GM21447 (cell line): ENCODE measurements around the gene SCUBE1.

ENCODE experiments used
- ATAC-seq: cut with Tn5 transposase; IDR thresholded peaks from one replicate; pipeline ENCODE4 v1.9.1; 2021; ENCODE audit not compliant: unreplicated experiment

SCUBE1 gene

DNA sequence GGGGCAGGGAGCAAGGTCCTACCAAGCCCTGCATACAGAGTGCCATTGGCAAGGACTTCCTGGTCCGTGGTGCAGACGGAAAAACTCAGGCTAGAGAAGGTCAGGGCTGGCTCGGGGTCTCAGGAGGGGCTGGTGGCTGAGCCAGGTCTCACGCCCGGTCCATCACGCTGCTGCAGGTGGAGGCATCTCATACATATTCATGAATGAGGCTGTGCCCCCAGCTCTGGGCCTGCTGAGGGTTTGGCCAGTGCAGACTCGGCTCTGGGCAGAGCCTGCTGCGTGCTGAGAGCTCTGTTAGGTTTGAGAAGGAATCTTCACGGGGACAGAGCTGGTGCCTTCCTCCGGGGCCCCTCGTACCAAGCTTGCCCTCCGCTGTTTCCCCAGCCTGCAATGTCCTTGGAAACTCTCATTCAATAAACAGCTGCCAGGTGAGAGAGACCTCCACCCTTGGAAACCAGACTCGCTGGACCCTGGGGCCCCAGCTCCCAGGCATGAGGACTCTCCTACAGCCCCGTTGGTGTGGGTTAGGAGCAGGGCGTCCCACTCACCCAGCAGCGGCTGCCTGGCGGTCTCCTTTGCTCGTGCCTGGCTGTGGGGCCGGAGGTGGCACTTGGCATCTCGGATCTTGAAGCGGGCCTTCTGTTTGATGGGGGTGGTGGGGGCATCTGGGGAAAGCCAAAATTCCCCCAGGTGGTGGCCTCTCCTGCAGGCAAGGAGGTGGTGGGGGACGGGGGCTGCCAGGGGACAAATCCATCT is 122.4 kb downstream of the SCUBE1 start:
- no peak for ATAC-seq

DNA sequence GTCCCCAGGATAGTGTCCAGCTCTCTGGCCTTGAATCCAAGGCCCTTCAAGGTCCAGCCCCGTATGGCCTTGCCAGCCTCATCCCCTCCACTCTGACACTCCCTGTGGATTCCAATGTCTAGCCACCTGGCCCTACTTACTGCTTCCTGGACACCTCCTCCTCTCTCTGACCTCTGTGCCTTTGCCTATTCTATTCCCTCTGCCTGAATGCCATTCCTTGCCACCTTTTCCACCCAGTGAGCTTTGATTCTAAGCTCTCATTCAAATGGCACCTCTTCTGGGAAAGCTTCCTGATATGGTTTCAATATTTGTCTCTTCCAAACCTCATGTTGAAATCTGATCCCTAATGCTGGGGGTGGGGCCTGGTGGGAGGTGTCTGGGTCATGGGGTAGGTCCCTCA is 124.4 kb downstream of the SCUBE1 start:
- no peak for ATAC-seq

DNA sequence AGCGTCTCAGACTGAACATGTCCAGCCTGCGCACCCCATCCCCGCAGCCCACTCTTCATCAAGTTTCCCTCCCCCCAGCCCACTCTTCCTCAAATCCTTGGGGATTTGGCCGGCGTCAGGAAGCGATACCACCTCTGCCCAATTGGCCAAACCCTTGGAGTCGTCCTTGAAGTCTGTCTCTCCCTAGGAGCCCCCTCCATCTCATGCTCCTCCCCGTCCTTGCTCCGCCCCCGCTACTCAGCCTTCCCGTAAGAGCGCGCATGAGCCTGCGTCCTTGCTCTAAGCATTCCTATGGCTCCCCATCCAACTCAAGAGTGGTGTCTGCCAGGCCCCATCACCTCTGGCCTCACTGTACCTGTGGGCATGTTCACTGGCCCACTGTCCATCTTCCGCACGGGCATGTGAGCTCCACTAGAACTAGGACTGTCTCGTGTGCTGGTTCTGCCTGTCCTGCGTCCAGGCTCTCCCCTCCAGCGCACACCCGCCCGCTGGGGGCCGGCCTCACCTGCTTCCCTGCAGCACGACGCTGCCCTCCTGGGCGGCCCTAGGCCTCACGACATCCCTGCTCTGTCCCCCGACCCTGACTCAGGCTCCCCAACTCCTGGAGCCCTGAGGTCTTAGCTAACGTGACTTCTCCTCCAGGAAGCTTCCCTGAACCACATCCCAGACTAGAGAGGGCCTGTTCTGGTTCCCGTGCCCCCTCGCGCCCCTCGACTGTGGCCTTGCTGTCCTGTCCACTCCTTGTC is 125.7 kb downstream of the SCUBE1 start:
- no peak for ATAC-seq

DNA sequence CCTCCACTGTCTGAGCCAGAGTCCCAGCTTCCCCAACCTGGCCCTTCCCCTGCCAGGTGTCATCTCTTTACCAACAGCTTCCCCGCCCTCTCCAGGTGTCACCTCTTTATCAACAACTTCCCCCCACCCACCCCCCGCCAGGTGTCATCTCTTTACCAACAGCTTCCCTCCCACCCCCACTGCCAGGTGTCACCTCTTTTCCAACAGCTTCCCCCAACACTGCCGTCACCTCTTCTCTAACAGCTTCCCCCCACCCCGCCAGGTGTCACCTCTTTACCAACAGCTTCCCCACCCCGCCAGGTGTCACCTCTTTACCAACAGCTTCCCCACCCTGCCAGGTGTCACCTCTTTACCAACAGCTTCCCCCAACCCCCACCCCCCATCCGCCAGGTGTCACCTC is 126.4 kb downstream of the SCUBE1 start:
- ATAC-seq, result no peak

DNA sequence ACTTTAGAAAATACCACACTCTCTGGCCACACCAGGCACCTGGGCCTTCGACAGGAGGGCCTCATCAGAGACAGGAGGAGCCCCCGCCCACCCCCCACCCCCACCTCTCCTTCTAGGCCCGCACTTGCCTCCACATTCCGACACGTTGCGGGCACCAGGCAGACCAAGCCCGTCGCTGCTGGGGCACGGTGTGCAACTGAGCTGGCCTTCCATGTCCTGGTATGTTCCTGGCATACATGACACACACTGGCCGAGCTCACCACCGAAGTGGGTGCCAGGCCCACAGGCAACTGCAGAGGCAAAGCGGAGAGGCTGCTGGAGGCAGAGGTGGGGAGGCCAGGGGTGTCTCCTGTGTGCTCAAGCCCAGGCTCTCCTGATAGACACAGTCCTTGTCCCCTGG is 129.2 kb downstream of the SCUBE1 start:
- no peak for ATAC-seq

DNA sequence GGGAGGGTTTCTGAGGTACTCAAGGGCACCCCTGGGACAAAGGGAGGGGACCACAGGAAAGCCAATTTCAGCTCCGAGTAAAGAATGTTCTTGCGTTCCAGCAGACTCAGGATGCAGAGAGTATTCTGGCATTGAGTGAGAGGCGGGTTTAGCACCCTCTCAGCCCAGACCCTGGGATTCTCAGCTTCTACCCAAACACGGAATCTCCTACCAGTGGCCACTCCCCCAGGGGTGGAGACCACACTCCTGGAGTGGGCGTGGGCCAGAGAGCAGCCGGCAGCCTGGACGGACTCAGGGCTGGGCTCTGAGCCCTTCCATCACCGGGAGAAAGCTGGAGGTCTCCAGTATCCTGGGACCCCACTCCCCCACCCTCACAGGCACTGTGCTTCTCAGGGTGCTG is 130.1 kb downstream of the SCUBE1 start:
- no peak for ATAC-seq

DNA sequence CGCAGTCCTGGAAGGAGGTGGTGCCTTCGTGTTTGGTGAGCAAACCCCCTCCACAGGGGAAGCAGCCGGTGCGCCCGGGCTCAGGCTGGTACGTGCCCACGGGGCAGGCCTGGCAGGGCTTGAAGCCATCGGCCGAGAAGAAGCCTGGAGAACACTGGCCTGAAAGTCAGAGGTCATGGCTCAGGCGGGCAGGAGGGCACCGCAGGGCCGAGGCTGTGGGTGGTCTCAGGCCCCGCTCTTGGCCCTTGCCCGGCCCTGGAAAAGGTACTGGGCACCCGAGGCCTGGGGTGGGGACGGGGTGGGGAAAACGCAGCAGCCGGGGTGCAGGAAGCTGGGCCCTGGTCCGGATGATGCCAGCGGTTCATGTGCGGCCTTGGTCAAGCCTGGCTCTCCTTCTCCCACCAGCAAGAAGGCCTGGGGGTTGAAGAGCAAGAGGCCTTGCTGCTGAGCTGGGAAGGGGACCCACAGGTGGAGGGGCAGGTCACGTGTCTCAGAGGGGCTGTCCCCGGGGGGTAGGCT is 130.7 kb downstream of the SCUBE1 start:
- no peak for ATAC-seq

DNA sequence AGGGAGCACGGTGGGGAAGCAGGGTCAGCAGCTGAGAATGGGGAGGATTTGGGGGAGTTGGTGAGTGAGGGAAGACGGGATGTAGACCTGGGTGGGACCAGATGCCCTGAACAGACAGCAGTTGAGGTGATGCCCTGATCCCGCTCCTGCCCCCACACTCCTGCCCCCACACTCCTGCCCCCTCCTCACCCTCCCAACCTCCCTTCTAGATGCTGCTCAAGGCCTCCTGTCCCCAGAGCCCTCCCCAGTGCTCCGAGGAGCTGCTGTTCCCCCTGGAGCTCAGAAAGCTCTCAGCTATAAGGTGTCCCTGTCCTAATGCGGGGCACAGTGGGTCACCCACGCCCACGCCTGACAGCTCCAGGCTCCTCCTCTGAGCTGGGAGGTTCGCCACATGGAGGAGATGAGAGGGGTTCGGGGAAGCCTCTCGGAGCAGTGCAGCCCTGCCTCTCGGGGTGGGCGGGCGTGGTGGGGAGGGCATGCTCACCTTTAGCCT is 131.2 kb downstream of the SCUBE1 start:
- ATAC-seq, result no peak

DNA sequence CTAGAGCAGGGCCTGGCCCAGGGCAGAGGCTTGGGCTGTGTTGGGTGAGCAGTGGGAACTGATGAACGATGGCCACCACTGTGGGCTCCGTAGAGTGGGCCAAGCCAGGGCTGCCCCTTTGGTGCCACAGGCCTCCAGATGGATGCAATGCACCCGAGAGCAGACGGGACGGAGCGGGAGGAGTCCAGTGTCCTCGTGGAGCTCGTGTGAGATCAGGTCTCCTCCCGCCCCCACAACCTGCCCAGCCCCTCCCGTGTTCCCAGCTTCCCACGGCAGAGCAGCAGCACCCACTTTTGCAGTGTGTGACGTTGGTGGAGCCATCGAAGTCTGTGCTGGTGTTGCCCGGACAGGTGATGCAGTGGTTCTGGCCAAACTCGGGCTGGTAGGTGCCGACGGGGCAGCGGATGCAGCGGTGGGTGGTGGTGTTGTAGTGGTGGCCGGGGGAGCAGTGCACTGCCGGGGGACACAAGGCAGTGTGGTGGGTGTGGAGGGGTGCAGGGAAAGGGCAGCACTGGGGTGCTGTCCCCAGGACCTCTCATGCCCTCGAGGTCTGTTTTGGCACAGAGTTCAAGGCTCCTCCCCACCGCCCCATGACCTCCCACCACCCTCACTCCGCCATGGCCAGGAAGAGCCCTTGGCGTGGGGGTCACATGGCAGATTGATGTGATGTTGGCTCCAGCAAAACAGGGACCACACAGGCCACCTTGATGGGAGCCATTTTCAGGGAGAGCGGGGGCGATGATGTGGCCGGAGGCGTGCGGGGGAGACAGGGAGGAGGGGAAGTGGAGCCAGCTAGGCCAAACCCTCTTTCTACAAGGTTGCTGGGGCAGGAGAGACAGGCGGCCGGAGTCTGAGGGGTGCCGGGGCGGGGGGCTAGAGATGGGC is 132.3 kb downstream of the SCUBE1 start:
- no peak for ATAC-seq

DNA sequence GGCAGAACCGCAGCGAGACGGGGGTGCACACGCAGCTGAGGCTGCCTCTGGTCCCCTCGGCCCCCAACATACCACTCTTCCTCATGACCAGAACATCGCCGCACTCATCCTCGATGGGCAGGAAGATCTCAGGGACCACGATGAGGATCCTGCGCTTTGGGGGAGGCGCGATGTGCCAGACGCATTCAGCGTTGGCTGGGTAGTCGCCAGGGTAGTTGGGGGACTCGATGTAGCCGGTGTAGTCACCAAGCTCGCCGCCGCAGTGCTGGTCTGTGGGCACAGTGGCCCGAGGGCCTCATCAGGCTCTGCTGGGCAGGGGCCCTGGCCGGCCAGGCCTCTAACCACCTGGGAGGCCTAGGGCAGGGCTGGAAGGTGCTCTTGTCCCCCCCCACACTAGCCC is 133.2 kb downstream of the SCUBE1 start:
- no peak for ATAC-seq

DNA sequence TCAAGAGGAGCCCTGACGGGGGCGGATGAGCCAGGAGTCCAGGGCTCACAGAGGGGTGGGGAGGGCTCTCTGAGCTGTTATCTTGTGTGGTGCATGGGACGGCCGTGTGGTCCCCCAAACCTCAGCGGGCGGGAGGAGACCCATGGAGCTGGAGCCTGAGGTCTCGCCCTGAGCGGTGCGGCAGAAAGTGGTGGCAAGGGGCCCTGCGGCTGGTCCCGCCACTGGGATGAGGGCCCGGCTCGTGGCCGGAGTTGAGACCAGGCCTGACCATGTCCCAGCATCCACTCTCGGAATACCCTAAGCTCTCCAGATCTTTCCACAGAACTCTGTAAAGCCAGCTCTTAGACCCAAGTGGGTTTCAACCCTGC is 133.7 kb downstream of the SCUBE1 start:
- ATAC-seq, result no peak

DNA sequence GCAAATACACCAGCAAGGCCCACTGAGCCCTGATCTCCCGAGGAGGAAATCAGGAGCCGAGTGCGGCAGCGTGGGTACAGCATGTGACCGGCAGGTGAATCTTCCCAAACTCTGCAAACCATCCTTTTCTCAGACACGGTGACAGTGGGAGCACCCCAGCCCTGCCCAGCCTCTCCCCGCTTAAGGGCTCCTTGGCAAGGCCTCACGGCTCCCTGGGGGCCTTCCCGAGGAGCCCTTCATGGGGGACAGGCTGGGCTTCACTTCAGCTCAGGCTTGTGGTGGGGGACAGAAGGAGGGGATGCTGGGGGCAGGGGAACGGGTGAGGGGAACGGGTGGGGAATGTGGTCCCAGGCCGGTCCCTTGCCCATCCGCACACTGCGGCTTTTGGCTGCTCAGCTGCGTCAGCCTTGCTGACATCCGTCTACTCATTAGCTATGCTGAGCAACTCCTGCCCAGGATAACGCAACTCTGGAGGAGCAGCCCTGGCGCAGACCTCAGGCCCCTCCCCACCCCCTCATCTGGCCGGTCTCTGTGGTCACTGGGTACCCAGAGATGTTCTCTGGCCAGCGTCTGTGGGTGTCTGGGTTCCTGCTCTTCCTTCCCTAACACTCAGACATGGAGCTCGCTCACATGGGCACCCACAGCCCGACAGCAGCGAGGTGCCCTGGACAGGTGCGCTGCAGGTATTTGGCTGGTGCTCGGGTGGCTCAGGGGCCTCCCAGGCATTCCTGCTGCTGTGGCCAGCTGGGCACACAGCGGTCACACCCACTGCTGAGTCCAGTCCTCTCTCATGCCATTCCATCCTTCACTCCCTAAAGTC is 134.3 kb downstream of the SCUBE1 start:
- no peak for ATAC-seq

DNA sequence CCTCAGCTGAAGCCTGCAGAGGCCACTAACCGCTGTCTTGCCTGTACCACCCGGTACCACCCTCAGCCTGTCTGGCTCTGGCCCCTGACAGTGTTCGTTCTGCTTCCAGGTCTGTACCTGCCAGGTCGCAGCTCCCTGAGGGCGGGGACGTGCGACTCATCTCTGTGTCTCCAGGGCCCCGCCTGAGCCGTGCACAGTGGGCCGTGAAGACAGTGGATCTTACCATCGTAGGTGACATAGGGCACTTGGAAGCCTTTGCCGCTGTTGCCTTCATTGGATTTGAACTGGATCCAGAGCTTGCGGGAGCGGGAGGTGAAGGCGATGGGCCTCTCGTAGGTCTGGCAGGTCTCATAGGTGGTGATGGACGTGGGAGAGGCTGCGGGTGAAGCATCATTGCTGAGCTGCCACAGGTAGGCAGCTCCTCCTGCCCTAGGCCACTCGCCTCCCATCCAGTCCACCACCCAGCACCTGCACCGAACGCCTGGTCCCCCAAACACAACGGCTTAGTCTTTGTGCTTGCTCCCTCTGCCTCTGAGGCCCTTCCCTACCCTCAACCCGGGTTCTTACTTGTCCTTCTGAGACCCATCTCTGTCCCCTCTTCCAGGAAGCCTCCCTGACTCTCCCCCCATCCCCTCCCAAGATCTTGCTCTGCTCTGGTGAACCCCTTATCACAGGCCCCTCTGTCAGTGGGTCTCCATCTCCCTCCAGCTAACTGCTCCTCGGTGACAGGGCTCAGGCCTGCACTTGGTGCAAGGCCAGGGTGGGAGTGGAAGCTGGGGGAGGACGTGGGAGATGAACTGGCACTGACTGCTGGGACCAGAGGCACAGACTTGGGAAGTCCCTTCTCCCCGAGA is 135.1 kb downstream of the SCUBE1 start:
- no peak for ATAC-seq

DNA sequence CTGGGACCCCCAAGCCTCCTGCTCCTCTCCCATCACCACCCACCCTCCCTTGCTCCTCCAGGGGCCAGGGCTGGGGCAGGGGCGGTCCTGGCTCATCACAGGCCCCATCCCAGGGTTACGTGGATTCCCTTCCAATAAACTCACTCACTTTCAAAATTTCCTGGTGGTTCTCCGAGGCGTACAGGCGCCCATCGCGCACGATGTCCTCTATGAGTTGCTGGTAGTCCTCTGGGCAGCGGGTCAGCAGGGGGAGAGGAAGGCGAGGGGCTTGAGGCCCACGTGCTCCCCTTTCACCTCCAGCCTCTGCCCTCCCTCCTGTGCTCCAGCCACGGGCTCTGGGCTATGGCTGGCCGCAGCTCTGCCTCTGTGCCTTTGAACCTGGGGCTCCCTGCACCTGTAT is 135.8 kb downstream of the SCUBE1 start:
- ATAC-seq, result no peak

DNA sequence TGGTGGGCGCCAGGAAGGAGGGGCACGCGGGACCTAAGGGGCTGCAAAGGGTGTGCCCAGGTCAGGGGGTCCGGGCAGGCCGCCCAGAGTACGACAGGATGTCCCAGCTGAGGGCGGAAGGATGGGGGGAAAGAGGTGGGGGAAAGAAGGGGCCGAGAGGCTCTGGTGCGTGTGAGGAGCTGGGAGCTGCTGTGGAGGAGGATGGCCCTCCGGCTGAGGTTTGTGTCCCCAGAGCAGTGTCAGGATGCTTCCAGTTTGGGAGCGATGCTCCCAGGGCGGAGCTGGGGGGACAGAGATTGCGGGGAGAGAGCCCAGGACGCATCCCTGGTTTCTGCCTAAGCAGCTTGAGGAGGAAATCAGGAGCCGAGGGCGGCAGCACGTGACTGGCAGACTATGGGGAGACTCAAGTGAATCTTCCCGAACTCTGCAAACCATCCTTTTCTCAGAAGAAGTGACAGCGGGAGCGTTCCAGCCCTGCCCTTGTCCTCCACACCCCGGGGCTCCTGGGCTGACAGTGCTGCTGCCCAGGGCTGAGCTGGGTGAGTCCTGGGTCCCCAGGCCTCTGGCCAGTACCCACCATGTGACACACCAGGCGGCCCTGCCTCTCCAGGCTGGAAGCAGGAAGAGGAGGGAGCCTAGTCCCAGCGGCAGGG is 136.5 kb downstream of the SCUBE1 start:
- ATAC-seq, result no peak

DNA sequence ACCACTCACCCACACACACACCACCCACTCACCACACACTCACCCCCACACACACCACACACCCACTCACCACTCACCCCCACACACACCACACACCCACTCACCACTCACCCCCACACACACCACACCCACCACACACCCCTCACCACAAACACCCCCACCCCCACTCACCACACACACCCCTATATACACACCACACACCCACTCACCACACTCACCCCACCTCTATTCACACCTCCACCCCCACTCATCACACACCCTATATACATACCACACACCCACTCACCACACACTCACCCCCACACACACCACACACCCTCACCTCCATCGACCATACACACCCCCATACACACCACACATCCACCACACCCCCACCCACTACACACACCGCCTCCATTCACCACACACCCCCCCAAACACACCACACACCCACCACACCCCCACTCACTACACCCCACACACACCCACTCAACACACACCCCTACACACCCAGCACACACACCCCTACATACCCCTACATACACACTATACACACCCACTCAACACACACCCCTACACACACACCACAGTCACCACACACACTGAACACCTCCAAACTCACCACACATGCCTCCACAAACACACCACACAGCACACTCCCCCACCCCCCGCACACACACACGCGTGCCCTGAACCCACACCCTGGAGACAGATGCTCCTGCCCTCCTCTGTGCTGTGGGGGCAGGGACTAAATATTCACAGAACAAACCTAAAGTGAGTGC is 137.2 kb downstream of the SCUBE1 start:
- ATAC-seq, result no peak

DNA sequence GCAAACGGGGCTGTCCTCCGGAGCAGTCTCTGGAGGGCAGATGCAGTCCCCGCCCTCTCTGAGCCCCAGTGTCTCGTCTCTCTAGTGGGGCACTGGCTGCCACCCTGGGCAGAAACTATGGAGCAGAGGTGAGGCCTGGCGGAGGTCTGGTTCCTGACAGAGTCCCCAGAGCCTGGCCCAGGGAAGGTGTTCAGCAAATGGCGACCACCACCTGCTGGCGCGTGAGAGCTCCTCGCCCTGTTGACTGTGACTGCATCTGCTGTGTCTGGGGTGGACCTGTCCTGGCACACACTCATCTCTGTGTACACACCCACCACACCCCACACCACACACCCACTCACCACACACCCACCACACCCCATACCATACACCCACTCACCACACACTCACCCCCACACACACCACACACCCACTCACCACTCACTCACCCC is 137.9 kb downstream of the SCUBE1 start:
- no peak for ATAC-seq

DNA sequence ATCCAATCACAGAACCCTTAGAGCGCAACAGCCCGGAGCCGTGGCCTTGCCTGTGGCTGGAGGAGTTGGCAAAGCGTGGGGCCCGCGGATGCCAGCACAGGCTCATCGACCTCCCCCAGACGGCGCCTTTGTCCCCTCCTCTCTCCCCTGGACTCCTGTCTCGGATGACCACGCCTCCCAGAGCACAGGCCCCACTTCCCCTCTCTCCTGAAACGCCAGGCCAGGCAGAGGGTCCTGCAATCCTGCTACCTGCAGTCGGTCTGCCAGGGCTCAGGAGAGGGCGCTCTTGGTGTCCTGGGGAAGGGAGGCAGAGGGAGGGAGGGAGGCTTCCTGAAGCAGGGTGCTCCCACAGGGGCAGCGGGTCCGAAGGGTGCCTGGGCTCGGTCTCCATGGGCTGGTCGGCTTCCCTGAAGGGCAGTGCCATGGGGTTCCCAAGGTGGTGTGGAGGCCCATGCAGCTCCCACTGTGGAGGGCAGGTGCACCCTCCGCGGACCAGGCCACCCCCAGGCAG is 139.6 kb downstream of the SCUBE1 start:
- ATAC-seq, result no peak
